WTC11 (cell line): Measurements from ENCODE around the gene MYO6. TPM values are rescaled to one million over a fixed set of nuclear protein-coding genes. Genes with fewer than 3 reads are reported as not detected.
A peak's percentile ranks its signal among the peaks of the same experiment; 100 is the strongest.
"Not testable (repeated sequence)": the region's sequence is repeated elsewhere in the genome, so short reads cannot be mapped to it uniquely, and the experiment has no call there.

ENCODE experiments used
- ATAC-seq: fragments of 200-7000 bp; cut with Tn5 transposase; 2 replicates; pipeline ENCODE4 v1.10.0; 2021; ENCODE audit warnings: mild to moderate bottlenecking, moderate library complexity
- CTCF ChIA-PET: fragments of 300-600 bp; sonication (Branson Sonifier 250); formaldehyde crosslinking; loops from one replicate; lab custom pipeline; 2021; ENCODE audit warnings: antibody characterized with exemption; lab: Charles Lee
- POLR2A ChIA-PET: fragments of 350-600 bp; sonication (Branson Sonifier 250); formaldehyde crosslinking; loops from one replicate; lab custom pipeline; 2021; ENCODE audit warnings: antibody characterized with exemption; lab: Charles Lee
- DNase-seq: peaks from one replicate; pipeline ENCODE4 v3.0.0; 2021; ENCODE audit warnings: low spot score
- H3K27ac Mint-ChIP-seq: 2 replicates; pipeline ENCODE4 v1.8.0; 2021; ENCODE audit warnings: mixed read lengths
- H3K27me3 Mint-ChIP-seq: 2 replicates; pipeline ENCODE4 v1.8.0; 2021; ENCODE audit warnings: low read depth, mild to moderate bottlenecking, moderate library complexity, mixed read lengths
- H3K36me3 Mint-ChIP-seq: 2 replicates; pipeline ENCODE4 v1.8.0; 2021; ENCODE audit warnings: mixed read lengths
- H3K4me1 Mint-ChIP-seq: 2 replicates; pipeline ENCODE4 v1.8.0; 2022; ENCODE audit warnings: mixed read lengths
- H3K4me3 Mint-ChIP-seq: 2 replicates; pipeline ENCODE4 v1.8.0; 2021; ENCODE audit warnings: mild to moderate bottlenecking, moderate library complexity, mixed read lengths
- H3K9me3 Mint-ChIP-seq: 2 replicates; pipeline ENCODE4 v1.8.0; 2021; ENCODE audit warnings: mixed read lengths
- AFF4 ChIP-seq: sonication (generic); formaldehyde crosslinking; IDR thresholded peaks from 2 replicates; pipeline ENCODE4 v1.8.1; 2023; ENCODE audit warnings: mild to moderate bottlenecking, missing genetic modification reagents, borderline replicate concordance
- CREM ChIP-seq: sonication (generic); formaldehyde crosslinking; IDR thresholded peaks from 2 replicates; pipeline ENCODE4 v1.8.1; 2022; ENCODE audit warnings: mild to moderate bottlenecking, missing genetic modification reagents, moderate library complexity
- ELF4 ChIP-seq: sonication (generic); formaldehyde crosslinking; IDR thresholded peaks from 2 replicates; pipeline ENCODE4 v1.8.1; 2022; ENCODE audit warnings: low read depth, mild to moderate bottlenecking, moderate library complexity, missing genetic modification reagents
- FOXP1 ChIP-seq: sonication (generic); formaldehyde crosslinking; IDR thresholded peaks from 2 replicates; pipeline ENCODE4 v1.8.0; 2022; ENCODE audit warnings: missing genetic modification reagents, mild to moderate bottlenecking, moderate library complexity, borderline replicate concordance
- GABPB1 ChIP-seq: sonication (generic); formaldehyde crosslinking; IDR thresholded peaks from 2 replicates; pipeline ENCODE4 v1.8.1; 2023; ENCODE audit warnings: mild to moderate bottlenecking, missing genetic modification reagents
- OVOL2 ChIP-seq: fragments of 250-450 bp; sonication (Bioruptor Pico); IDR thresholded peaks from 2 replicates; pipeline ENCODE4 v1.9.0; 2021; ENCODE audit warnings: mild to moderate bottlenecking, borderline replicate concordance
- PRRX2 ChIP-seq: fragments of 250-450 bp; sonication (Bioruptor Pico); IDR thresholded peaks from 2 replicates; pipeline ENCODE4 v1.8.0; 2021; ENCODE audit warnings: mild to moderate bottlenecking
- RORB ChIP-seq: fragments of 250-450 bp; sonication (Bioruptor Pico); IDR thresholded peaks from 2 replicates; pipeline ENCODE4 v1.9.0; 2021; ENCODE audit warnings: mild to moderate bottlenecking
- ZBTB21 ChIP-seq: sonication (generic); formaldehyde crosslinking; IDR thresholded peaks from 2 replicates; pipeline ENCODE4 v1.8.1; 2023; ENCODE audit warnings: mild to moderate bottlenecking, missing genetic modification reagents, borderline replicate concordance
- ZNF263 ChIP-seq: sonication (generic); formaldehyde crosslinking; IDR thresholded peaks from 2 replicates; pipeline ENCODE4 v1.8.1; 2022; ENCODE audit warnings: low read depth, mild to moderate bottlenecking, moderate library complexity, missing genetic modification reagents
- total RNA-seq: library from RNA; stranded (reverse); gene quantifications from 3 replicates; pipeline ENCODE4 v1.2.3, GENCODE V29; 2021
- TF ChIP-seq, protein P1 (sequence below): sonication (generic); formaldehyde crosslinking; IDR thresholded peaks from 2 replicates; pipeline ENCODE4 v1.8.0; 2023; ENCODE audit warnings: missing genetic modification reagents, mild to moderate bottlenecking, borderline replicate concordance
- TF ChIP-seq, protein P2 (sequence below): sonication (generic); formaldehyde crosslinking; IDR thresholded peaks from 2 replicates; pipeline ENCODE4 v1.8.1; 2023; ENCODE audit warnings: mild to moderate bottlenecking, missing genetic modification reagents, moderate library complexity
- TF ChIP-seq, protein P3 (sequence below): sonication (generic); formaldehyde crosslinking; IDR thresholded peaks from 2 replicates; pipeline ENCODE4 v1.8.1; 2022; ENCODE audit warnings: missing genetic modification reagents, borderline replicate concordance

The MYO6 gene
- total RNA-seq, 1 experiment from 2014 or later = 32.6 TPM

DNA sequence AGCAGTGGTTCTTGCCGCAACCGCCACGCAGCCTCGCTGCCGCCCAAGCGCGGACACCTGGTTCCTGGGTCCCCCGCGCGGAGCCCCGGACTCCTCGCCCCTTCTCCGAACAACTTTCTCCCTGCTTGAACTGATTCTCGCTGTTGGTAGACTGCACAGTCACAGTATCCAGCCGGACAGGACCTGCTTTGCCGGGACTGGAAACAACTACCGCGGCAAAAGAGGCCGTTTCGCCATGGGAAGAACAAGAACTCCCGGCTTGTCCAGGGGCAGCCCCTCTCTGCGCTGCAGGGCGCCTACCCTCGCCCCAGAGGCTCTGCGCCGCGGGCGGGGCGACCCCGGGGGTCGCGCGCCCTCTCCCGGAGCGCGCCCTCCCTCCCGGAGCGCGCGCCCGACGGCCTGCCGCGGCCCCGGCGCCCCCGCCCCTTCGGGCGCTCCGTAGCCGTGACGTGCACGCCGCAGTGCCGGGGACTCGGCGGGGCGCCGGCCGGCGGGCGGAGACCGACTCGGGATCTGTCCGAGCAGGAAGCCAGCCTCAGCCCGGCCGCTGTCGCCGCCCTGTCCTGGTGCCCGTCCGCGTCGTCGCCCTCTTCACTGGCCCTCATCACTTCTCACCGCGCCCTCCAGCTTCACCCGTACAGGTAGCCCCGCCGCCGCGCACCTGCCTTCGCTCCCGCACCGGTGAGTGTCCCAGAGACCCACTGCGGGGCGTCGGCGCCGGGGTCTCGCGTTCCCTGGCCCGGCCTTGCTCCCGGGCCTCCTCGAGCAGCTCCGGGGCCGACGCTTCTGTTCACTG lies at the start of gene MYO6 (continued):
- TF ChIP-seq, protein P1, sequence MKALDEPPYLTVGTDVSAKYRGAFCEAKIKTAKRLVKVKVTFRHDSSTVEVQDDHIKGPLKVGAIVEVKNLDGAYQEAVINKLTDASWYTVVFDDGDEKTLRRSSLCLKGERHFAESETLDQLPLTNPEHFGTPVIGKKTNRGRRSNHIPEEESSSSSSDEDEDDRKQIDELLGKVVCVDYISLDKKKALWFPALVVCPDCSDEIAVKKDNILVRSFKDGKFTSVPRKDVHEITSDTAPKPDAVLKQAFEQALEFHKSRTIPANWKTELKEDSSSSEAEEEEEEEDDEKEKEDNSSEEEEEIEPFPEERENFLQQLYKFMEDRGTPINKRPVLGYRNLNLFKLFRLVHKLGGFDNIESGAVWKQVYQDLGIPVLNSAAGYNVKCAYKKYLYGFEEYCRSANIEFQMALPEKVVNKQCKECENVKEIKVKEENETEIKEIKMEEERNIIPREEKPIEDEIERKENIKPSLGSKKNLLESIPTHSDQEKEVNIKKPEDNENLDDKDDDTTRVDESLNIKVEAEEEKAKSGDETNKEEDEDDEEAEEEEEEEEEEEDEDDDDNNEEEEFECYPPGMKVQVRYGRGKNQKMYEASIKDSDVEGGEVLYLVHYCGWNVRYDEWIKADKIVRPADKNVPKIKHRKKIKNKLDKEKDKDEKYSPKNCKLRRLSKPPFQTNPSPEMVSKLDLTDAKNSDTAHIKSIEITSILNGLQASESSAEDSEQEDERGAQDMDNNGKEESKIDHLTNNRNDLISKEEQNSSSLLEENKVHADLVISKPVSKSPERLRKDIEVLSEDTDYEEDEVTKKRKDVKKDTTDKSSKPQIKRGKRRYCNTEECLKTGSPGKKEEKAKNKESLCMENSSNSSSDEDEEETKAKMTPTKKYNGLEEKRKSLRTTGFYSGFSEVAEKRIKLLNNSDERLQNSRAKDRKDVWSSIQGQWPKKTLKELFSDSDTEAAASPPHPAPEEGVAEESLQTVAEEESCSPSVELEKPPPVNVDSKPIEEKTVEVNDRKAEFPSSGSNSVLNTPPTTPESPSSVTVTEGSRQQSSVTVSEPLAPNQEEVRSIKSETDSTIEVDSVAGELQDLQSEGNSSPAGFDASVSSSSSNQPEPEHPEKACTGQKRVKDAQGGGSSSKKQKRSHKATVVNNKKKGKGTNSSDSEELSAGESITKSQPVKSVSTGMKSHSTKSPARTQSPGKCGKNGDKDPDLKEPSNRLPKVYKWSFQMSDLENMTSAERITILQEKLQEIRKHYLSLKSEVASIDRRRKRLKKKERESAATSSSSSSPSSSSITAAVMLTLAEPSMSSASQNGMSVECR (CRISPR knock-in tag) = no peak
- TF ChIP-seq GABPB1 (CRISPR knock-in tag) = 0 out of 2 replicates have a peak, but pooled peaks have one; percentile 9
- TF ChIP-seq CREM (CRISPR knock-in tag) = no peak; the same call in 1 of the 2 replicates
- TF ChIP-seq, protein P2, sequence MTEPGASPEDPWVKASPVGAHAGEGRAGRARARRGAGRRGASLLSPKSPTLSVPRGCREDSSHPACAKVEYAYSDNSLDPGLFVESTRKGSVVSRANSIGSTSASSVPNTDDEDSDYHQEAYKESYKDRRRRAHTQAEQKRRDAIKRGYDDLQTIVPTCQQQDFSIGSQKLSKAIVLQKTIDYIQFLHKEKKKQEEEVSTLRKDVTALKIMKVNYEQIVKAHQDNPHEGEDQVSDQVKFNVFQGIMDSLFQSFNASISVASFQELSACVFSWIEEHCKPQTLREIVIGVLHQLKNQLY (CRISPR knock-in tag) = no peak
- TF ChIP-seq, protein P3, sequence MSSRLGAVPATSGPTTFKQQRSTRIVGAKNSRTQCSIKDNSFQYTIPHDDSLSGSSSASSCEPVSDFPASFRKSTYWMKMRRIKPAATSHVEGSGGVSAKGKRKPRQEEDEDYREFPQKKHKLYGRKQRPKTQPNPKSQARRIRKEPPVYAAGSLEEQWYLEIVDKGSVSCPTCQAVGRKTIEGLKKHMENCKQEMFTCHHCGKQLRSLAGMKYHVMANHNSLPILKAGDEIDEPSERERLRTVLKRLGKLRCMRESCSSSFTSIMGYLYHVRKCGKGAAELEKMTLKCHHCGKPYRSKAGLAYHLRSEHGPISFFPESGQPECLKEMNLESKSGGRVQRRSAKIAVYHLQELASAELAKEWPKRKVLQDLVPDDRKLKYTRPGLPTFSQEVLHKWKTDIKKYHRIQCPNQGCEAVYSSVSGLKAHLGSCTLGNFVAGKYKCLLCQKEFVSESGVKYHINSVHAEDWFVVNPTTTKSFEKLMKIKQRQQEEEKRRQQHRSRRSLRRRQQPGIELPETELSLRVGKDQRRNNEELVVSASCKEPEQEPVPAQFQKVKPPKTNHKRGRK (CRISPR knock-in tag) = 0 out of 2 replicates have a peak, but pooled peaks have one; percentile 52
- TF ChIP-seq ELF4 (CRISPR knock-in tag) = no peak
- TF ChIP-seq OVOL2 = no peak
- TF ChIP-seq ZBTB21 (CRISPR knock-in tag) = peak; percentile 20; the same call in 1 of the 2 replicates
- peak; percentile 13; the same call in 1 of the 2 replicates for TF ChIP-seq PRRX2
- TF ChIP-seq ZNF263 (CRISPR knock-in tag) = no peak
- TF ChIP-seq RORB = no peak
- peak; percentile 77; the same call in 1 of the 2 replicates for TF ChIP-seq AFF4 (CRISPR knock-in tag)
- TF ChIP-seq FOXP1 (CRISPR knock-in tag) = peak; percentile 80
- TF ChIP-seq, all 79 proteins: peak for 20

- H3K4me1 Mint-ChIP-seq, DNase-seq, POLR2A ChIA-PET, ATAC-seq, H3K27me3 Mint-ChIP-seq, CTCF ChIA-PET, H3K4me3 Mint-ChIP-seq, H3K27ac Mint-ChIP-seq, H3K9me3 Mint-ChIP-seq: not testable (repeated sequence)
- peaks cover 43% of the 10 kb centered on the region for H3K36me3 Mint-ChIP-seq
Observed at GRCh38 chr6:75708334-75708733, 40.7 kb upstream of the MYO6 start.
